Islet of Langerhans (tissue), 1 donor: ENCODE measurements around the gene SLC9A4.

Experiments
- FAIRE-seq: peaks from one replicate; lab custom pipeline; 2011; peaks lifted over from hg19 to GRCh38; lab: Jason Lieb, UNC

SLC9A4 gene, protein sequence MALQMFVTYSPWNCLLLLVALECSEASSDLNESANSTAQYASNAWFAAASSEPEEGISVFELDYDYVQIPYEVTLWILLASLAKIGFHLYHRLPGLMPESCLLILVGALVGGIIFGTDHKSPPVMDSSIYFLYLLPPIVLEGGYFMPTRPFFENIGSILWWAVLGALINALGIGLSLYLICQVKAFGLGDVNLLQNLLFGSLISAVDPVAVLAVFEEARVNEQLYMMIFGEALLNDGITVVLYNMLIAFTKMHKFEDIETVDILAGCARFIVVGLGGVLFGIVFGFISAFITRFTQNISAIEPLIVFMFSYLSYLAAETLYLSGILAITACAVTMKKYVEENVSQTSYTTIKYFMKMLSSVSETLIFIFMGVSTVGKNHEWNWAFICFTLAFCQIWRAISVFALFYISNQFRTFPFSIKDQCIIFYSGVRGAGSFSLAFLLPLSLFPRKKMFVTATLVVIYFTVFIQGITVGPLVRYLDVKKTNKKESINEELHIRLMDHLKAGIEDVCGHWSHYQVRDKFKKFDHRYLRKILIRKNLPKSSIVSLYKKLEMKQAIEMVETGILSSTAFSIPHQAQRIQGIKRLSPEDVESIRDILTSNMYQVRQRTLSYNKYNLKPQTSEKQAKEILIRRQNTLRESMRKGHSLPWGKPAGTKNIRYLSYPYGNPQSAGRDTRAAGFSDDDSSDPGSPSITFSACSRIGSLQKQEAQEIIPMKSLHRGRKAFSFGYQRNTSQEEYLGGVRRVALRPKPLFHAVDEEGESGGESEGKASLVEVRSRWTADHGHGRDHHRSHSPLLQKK

DNA sequence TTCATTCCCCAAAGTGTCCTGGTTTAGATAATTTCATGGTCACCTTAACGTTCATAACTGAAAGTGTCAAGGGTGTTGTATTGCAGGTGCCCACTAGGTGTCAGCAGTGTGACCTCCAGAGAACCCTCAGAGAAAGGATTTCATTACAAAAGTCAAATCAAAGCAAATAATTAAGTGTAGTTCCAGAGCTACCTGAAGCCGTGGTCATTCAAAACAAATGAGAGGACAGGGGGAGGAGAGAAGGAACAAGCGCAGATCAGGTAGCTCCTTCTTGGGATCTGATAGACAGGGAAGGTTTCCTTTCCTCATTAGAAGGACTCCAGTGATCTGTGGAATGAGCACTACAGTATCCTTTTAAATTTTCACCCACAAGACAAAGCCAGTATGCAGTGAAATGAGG, at the start of gene SLC9A4:
Gene SLC9A4, plus strand, starts transcription at position 207 of the 400 bp plus-strand sequence. CDS start 534 bp downstream, outside the sequence.
- peak; percentile 86 for FAIRE-seq

DNA sequence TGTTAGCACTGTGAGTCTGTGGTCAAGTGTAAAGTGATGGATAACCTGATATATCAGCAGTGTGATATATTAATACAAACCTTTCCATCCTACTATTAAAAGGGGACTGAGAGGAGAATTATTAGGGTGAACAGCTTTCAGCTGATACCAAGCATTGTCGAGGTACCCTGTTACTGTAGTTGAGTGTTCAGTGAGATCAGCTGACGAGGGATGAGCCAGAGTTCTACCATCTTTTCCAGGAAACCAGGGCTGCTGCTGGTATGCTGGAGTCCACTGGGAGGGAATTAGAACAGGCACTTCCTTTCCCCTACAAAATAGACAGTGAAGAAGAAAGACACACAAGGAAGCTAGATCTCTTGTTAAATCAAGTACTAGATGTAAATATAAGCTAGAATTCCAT, 49.7 kb upstream of the SLC9A4 start:
- FAIRE-seq = no peak

DNA sequence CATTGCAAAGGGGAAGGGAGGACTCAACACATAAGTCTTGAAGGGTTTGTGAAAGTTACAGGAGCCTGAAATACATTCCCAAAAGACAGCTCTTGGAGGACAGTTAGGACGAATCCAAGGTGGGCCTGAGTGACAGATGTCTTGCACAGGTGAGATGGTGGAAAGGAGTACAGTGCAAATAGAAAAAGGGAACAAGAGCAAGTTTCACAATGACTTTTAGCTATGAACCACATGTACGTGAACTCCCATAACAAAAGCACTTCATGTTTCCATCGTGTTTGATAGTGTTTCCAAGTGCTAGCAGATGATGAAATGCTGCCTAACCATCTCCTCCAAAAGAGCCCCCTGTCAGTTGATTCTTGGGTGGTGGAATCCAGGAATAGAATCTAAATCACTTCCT, 48.3 kb upstream of the SLC9A4 start:
- FAIRE-seq = no peak

DNA sequence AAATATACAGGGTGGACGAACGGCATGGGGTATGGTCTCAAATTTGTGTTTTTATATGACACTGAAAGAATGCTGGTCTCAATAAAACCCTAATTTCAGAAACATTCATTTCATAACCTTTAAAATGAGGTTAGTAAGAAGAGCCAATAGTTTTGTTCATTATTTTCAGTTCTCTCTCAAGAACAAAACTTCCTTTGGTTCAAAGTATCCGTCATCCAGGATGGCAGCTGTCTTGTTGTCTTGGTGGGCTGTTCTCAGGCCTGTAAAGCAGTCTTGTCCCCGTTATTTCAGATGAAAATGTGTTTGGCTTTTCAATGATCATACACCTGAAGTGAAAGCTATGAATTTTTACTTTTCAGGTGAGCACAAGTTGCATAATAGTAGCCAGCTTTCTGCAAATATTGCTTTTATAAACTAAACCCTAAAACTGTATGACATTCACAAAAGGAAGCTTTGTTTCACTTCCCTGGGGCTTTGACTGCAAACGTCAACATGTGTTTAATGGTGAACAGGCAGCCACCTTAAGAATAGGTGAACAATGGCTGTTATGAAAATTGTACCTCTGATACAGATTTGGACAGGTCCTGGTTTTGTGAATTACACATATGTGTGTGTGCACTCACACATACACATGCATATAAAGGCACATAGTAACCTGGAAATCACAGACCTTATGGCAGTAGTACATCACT, 47.4 kb upstream of the SLC9A4 start:
- no peak for FAIRE-seq

DNA sequence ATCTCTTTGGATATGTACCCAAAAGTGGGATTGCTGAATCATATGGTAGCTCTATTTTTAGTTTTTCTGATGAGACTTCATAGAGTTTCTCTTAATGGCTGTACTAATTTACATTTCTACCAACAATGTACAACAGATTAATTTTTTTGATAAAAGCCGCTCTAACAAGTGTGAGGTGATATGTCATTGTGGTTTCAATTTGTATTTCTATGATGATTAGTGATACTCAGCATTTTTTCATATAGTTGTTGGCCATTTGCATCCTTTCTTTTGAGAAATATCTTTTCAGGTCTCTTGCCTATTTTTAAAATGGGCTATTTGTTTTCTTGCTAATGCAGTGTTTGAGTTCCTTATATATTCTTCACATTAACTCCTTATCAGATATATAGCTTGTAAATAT, 45.8 kb upstream of the SLC9A4 start:
- no peak for FAIRE-seq

DNA sequence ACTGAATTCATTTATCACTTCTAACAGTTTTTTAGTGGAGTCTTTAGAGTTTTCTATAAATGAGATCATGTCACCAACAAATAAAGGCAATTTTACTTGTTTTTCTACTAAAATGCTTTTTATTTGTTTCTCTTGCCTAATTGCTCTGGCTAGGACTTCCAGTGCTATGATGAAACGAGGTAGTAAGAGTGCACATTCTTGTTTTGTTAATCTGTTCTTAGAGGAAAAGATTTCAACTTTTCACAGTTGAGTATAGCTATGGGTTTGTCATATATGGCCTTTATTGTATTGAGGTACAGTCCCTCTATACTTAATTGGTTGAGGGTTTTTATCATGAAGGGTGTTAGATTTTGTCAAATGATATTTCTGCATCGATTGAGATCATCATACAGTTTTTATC, 44.5 kb upstream of the SLC9A4 start:
- FAIRE-seq = no peak

DNA sequence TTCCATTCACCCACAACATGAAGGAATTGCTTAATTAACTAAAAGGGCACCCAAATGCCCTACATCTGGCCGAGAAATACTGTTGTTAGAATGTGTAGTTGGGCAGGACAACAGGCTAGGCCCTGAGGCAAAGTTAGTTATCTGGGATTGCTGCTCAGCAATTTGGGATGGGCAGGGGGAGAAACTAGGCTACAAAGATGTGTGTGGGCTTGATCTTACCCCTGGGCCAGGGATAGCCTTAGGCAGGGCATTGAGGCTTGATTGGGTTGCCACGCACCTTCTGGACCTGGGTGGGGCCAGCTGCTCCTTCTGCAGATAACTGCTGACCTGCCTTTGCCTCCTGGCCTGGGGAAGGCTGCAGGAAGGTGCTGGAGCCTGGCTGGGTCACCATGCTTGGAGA, 40.6 kb upstream of the SLC9A4 start:
- FAIRE-seq = no peak

DNA sequence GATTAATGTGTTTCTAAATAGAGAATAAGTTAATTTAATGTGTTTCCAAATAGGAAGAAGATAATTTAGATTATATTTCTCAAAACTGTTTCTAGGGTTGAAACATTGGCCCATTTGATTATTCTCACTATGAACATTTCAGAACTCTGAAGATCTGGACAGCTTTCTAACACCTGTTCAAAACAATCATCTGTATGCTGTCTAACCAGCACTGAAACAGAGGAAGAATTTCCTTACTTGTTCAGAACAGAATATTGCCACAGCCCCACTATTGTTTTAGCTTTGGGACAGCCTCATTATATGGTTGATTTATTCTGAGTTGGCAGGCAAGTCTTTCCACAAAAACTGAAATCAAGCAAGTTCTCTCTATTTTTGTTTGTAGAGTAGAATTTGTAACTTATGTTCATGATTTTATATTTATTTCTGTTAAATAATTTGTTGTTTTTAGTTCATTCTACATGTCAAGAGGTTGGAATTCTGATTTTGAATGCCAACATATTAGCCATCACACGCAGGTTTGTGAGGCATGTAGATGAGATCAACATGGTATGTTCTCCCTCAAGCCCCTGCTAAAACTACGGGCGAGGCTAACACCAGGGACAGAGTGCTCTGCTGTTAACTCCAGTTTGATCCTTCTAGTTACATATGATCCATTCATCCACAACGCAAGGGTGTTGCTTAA, 38.9 kb upstream of the SLC9A4 start:
- no peak for FAIRE-seq

DNA sequence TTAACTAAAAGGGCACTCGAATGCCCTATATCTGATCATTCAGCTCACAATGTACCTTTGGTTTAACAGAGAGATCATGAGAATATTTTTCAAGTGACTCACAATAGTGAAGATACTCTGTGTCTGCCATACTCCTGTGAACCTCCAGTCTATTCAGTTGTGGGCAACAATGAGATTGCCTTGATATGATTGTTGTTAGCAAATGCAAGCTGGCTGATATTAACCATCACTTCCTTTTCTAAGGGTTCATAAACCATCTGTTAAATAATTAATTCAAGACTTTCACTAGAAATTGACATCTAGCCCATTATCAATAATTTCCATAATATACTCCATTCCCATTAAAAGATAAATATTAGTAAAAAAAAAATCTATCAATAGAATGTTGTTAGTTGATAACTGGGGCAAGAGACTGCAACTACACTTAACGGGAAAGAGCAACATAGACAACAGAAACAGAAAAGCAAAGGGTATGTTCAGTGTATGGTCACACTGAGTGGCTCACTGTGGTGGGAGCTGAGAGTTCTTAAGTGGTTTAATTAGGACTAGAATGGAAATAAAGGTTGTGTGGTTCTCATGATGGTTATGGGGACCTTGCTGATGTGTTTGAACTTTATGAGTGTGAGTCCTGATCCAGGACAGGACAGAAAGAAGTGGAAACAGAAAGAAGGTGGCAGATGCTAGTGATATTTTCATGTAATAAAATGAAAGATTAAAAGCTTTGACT, 38.2 kb upstream of the SLC9A4 start:
- FAIRE-seq = no peak

DNA sequence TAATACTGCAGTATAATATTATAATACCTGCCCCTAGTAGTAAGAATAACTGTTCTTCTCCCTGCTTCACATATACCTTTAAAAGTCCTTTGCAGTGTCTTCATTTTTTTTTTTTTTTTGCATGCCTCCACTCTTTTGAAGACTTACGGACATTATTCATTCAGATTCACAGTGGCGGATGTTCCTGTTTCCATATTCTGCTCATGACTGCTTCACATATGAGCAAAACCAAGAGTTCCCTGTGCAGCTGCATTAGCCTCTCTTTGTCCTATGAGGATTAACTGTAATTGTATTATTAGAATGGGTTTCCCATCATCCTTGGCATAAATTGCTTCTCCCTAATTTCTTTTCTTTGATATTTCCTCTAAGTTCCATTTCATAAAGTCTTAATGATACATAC, 37.3 kb upstream of the SLC9A4 start:
- FAIRE-seq = no peak

DNA sequence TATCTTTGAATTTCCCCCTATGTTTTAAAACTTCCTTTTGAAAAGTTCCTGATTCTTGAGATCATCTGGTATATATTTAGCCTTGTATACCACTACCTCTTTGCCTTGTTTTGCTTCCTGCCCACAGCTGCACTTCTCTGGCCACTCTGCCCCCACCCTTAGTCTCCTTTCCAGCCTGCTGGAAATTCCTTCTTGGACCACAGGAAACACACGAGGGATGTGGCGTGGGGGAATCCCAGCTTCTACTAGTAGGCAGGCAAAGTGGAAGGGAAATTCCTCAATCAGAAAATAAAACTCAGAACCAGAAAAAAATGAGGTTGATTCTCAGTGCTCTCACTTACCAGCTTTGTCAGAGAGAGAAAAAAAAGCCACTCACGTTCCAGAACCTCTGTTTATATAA, 36.7 kb upstream of the SLC9A4 start:
- no peak for FAIRE-seq

DNA sequence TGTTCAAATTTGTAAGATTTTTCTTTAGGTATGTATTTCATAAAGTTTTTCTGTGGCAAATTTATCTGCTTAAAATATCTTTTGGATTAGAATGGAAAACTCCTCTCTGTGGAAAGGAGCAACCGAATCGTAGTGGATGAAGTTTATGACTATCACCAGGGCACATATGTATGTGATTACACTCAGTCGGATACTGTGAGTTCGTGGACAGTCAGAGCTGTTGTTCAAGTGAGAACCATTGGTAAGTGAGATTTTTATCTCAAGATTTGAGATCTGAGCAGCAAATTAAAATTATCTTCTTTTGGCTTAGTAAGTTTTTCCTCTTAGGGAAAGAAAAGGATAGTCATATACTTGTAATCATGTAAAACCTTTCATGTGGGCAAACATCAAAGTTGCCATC, 35.9 kb upstream of the SLC9A4 start:
- FAIRE-seq = no peak

DNA sequence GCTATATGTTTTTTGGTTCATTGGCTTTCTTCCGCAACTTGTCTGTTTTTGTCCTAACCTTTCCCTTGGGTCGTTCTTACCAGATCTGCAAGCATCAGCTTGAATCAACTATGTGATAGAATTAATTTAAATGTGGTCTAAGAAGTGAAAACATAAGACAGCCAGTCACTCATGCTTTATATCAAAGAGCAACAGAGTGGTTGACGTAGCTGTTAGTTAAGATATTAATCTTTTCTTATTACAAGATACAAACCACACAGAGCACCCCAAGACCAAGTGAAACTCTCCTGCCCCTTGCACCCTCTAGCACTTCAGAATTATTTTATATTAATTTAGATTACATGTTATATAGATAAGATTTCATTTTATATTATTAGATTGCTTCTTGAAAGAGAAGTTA, 34.9 kb upstream of the SLC9A4 start:
- FAIRE-seq = no peak

DNA sequence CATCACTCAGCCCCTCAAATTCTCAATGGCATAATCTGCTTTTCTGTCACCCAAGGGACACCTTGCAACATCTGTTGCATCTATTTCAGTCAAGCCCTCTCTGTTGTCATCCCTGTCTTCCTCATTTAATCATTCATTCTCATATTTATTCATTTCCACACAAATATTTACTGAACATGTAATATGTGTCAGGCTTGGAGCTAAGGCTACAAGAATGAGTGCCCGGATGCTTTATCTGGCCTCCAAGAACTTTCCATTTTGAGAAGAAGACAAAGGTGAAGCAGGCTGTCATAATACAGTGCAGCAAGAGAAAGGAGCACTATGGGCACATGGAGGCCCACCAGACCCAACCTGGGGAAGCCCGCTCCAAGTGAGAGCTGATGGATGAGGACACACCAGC, 34.4 kb upstream of the SLC9A4 start:
- FAIRE-seq = no peak

DNA sequence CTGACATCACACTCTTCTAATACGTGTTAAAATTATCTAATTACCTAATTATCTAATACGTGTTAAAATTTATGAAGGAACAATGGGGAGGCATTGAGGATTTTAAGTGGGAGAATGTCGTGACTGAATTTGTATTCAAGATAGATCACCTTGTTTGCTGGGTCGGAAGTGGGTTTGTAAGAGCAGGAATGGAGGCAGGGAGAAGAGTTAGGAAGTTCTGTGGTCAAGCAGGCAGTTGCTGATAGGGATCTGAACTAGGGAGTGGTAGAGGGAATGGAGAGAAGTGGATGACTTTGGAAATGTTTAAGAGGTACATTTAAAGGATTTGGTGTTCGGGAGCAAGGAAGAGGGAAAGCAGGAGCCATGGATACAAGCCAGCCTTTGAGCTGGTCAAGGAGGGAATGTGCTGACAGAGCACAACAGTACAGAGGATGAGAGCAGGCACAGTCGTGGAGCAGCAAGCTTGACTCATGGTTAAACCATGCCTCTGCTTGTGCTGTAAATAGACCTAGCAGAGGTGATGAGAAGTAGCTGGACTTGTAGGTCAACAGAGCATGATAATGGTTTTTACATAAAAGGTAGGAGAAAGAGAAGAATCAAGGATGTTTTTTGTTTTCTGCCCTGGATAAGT, 33.8 kb upstream of the SLC9A4 start:
- FAIRE-seq = no peak

DNA sequence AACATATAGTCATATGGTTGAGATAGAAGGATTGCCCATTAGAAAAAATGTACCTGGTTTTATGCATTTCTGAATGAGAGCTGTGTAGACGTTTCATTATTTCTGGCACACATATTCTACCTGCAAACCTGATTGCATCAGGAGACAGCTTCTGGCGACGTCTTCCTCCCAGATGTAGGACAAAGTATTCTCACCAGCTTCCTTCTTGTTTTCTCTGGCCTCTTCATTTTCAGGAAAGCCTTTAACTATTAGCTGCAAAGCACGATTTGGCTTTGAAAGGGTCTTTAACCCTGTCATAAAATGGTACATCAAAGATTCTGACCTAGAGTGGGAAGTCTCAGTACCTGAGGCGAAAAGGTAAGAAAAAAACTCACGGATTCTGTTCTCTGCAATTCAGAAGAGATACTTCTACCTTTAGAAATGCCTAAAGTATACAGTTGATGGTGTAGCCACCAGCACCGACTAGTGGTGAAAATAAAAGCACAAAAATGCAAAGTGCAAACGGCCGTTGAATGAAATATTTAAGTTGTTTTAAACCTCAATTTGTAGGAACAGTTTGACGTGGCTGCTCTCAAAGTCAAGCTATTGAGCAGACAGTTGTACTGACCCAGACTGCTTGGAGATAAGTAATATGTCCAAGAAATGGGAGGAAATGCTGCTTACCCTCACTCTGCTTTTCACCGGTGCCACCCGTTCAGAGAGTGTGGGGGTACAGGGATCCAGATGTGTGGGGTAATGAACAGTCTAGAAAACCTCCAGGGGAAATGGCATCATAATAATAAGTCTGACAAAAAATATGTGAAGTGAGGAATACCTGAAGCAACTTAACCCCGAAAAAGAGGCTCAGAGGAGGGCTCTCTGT, 29.8 kb upstream of the SLC9A4 start:
- FAIRE-seq = no peak

DNA sequence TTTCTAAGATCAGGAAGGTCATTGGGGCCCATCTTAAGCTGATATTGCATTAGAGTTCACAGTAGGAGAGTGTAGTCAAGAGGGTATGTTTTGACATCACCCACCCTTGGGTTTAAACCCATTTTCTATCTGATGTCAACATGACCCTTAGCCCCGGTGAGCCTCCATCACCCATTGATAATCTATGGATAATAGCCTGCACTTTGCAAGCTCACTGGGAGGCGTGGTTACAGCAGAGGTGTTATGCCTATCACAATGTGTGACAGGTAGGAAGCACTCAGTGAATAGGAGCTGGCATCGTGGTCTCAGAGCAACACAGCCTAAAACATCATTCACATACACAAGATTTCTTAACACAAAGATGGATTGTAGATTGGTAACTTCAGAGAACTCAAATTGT, 28.8 kb upstream of the SLC9A4 start:
- FAIRE-seq = no peak

DNA sequence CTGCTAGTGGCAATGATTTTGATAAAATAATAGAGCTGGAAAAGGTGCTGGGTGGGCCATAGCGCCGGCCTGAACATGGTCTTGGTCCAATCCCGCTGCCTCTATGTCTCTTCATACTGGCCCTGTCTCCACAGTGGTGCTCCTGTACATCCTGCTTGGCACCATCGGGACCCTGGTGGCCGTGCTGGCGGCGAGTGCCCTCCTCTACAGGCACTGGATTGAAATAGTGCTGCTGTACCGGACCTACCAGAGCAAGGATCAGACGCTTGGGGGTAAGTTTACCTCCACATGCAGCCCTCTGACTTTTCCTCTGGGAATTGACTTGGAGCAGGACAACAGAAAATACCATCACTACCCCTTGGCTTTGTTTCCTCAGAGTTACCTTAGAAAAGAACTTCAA, 26.1 kb upstream of the SLC9A4 start:
- no peak for FAIRE-seq

DNA sequence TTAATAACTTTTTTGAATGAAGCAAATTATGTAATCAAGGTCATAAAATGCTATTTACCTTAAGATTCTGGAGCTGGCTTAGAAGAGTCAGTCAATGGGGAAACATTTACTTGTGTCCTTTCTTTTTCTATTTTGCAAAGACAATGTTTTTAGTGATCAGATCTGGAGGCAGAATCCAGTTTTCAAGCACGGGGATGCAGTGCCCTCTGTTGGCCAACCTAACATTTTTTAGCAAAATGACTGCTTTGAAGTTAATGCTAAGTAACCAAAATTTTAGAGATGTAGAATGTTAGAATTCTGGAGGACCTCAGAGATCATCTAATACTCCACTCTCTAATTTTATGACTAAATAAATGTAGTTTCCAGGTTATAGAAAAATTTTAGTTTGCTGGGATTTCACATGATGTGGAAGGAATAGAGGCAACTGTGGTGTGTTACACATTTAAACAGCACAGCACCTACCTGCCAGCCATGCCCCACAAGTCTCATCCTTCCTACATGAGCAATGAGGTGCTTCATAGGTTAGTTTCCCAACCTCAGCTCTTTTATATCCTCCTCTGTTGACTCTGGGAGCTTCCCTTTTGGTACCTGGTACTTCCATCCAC, 23.6 kb upstream of the SLC9A4 start:
- FAIRE-seq = peak; percentile 86

DNA sequence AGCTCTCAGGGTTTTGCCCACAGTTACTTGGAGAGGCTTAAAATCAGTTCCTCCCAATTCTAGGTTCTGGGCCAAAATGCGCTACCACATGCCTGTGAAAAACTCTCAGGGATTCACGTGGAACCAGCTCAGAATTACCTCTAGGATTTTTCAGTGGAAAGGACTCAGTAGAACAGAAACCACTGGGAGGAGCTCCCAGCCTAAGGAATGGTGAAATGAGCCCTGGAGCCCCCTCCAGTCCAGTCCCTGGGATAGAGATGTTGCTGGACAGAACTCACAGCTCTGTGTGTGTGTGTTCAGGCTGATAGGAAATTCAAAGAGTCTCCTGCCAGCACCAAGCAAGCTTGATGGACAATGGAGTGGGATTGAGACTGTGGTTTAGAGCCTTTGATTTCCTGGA, 21.1 kb upstream of the SLC9A4 start:
- no peak for FAIRE-seq
